H54 (cell line): ENCODE results near the gene LAMA2.

Experiments used
- DNase-seq: peaks from one replicate; pipeline ENCODE4 v3.0.0; 2011; ENCODE audit warnings: low spot score, mixed read lengths; ENCODE audit not compliant: insufficient read length
- FAIRE-seq: peaks from 3 replicates; lab custom pipeline; 2011; peaks lifted over from hg19 to GRCh38; lab: Jason Lieb, UNC
- POLR2A ChIP-seq: IDR thresholded peaks from 2 replicates; pipeline ENCODE4 v1.6.1; 2011; ENCODE audit warnings: low read depth, mild to moderate bottlenecking, low read length

Gene LAMA2

GRCh38 chr6:129544892-129545612 is 662.1 kb downstream of the LAMA2 start:
- no peak for FAIRE-seq
- no peak for TF ChIP-seq POLR2A

GRCh38 chr6:129546702-129547101 is 663.8 kb downstream of the LAMA2 start:
- DNase-seq = no peak
- FAIRE-seq = no peak
- no peak for TF ChIP-seq POLR2A

More at GRCh38 chr6:129544892-129545612, 662.1 kb downstream of the LAMA2 start:
- DNase-seq = no peak

GRCh38 chr6:129551486-129551885 is 668.5 kb downstream of the LAMA2 start:
- FAIRE-seq (no peak), DNase-seq (no peak)
- TF ChIP-seq POLR2A = no peak

- FAIRE-seq (no peak), DNase-seq (no peak)
- no peak for TF ChIP-seq POLR2A
Observed at GRCh38 chr6:129552413-129552812, 669.5 kb downstream of the LAMA2 start.

GRCh38 chr6:129555206-129555832 is 672.4 kb downstream of the LAMA2 start:
- no peak for FAIRE-seq
- DNase-seq = no peak
- no peak for TF ChIP-seq POLR2A

GRCh38 chr6:129558248-129558647 is 675.3 kb downstream of the LAMA2 start:
- no peak for TF ChIP-seq POLR2A
- DNase-seq (no peak), FAIRE-seq (no peak)

GRCh38 chr6:129565366-129565765 is 682.4 kb downstream of the LAMA2 start:
- TF ChIP-seq POLR2A = no peak
- no peak for DNase-seq
- FAIRE-seq = no peak

GRCh38 chr6:129565811-129566210 is 682.9 kb downstream of the LAMA2 start:
- no peak for TF ChIP-seq POLR2A
- no peak for FAIRE-seq

More at GRCh38 chr6:129565811-129566210, 682.9 kb downstream of the LAMA2 start:
- DNase-seq = no peak
